Osteocyte (in vitro differentiated cells): Measurements from ENCODE around the gene GNAI2. TPM values are rescaled to one million over a fixed set of nuclear protein-coding genes. Genes with fewer than 3 reads are reported as not detected.
"Not testable (repeated sequence)": the region's sequence is repeated elsewhere in the genome, so short reads cannot be mapped to it uniquely, and the experiment has no call there.

Experiments
- DNase-seq: peaks from one replicate; pipeline ENCODE4 v3.0.0; 2021; ENCODE audit warnings: mixed read lengths; ENCODE audit not compliant: unreplicated experiment; ENCODE audit errors: extremely low spot score
- H3K27ac Mint-ChIP-seq: one replicate; pipeline ENCODE4 v1.8.0; 2021; ENCODE audit warnings: mild to moderate bottlenecking, mixed read lengths; ENCODE audit not compliant: unreplicated experiment
- H3K27me3 Mint-ChIP-seq: one replicate; pipeline ENCODE4 v1.8.0; 2021; ENCODE audit warnings: mixed read lengths; ENCODE audit not compliant: unreplicated experiment
- H3K36me3 Mint-ChIP-seq: one replicate; pipeline ENCODE4 v1.8.0; 2021; ENCODE audit warnings: mixed read lengths; ENCODE audit not compliant: unreplicated experiment
- H3K4me1 Mint-ChIP-seq: one replicate; pipeline ENCODE4 v1.8.0; 2021; ENCODE audit warnings: mixed read lengths; ENCODE audit not compliant: unreplicated experiment
- H3K4me3 Mint-ChIP-seq: one replicate; pipeline ENCODE4 v1.8.0; 2021; ENCODE audit warnings: mild to moderate bottlenecking, moderate library complexity, mixed read lengths; ENCODE audit not compliant: unreplicated experiment
- H3K9me3 Mint-ChIP-seq: one replicate; pipeline ENCODE4 v1.8.0; 2021; ENCODE audit warnings: mixed read lengths; ENCODE audit not compliant: unreplicated experiment
- CTCF ChIP-seq: fragments of 200-600 bp; sonication (generic); IDR thresholded peaks from 2 replicates; pipeline ENCODE4 v1.5.0; 2021; ENCODE audit warnings: antibody characterized with exemption, mild to moderate bottlenecking, moderate library complexity
- total RNA-seq: library from RNA; stranded (reverse); gene quantifications from 2 replicates; pipeline ENCODE4 v1.2.1, GENCODE V29; 2021

Gene GNAI2
- total RNA-seq, 1 donor from 2014 or later: 340 TPM

GRCh38 chr3:50261505-50261904 lies 25.5 kb downstream of the GNAI2 start:
- Mint-ChIP-seq H3K4me1 (peaks cover 58% of the 10 kb centered on the region), H3K27me3 (no peaks in the 10 kb centered on the region), H3K4me3 (no peak overlapping the region), H3K9me3 (no peaks in the 10 kb centered on the region), H3K27ac (peak overlapping the region; percentile 91), H3K36me3 (peaks cover 12% of the 10 kb centered on the region)
- no peak for TF ChIP-seq CTCF
- DNase-seq: no peak

- H3K27ac Mint-ChIP-seq, H3K9me3 Mint-ChIP-seq, H3K27me3 Mint-ChIP-seq, H3K4me3 Mint-ChIP-seq, H3K36me3 Mint-ChIP-seq, DNase-seq: not testable (repeated sequence)
- H3K4me1 Mint-ChIP-seq: peaks cover 65% of the 10 kb centered on the region
These were observed 26.2 kb downstream of the GNAI2 start for GRCh38 chr3:50262200-50262599.

DNA sequence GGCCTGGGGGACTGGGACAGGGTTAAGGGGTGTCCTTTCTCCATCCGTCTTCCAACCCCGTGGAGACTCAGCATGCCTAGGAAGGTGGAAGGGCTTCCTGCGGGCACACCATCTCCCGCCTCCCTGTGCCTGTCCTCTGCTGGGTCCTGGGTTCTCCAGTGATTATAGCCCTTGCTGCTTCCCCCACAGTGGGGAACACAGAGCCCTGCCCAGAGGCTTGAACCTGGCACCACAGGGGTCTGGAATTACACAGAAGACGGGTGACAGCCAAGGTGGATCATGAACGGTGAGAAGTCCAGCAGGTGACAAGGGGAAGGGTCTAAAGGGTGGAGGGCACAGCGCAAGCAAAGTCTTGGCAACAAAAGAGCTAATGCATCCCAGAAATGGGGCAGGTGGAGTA lies 26.8 kb downstream of the GNAI2 start:
- H3K27me3 Mint-ChIP-seq: no peaks in the 10 kb centered on the region
- H3K27ac Mint-ChIP-seq: peak overlapping the region; percentile 89
- TF ChIP-seq CTCF: no peak
- H3K9me3 Mint-ChIP-seq: no peaks in the 10 kb centered on the region
- peaks cover 3% of the 10 kb centered on the region for H3K36me3 Mint-ChIP-seq
- H3K4me1 Mint-ChIP-seq: peaks cover 69% of the 10 kb centered on the region
- H3K4me3 Mint-ChIP-seq: no peak overlapping the region
- no peak for DNase-seq

- Mint-ChIP-seq H3K4me3 (no peak overlapping the region), H3K36me3 (no peaks in the 10 kb centered on the region), H3K27ac (peak overlapping the region; percentile 89), H3K27me3 (no peaks in the 10 kb centered on the region), H3K4me1 (peaks cover 78% of the 10 kb centered on the region), H3K9me3 (no peaks in the 10 kb centered on the region)
- TF ChIP-seq CTCF: no peak
- DNase-seq: no peak
These were observed 27.7 kb downstream of the GNAI2 start for GRCh38 chr3:50263478-50264382.

GRCh38 chr3:50264383-50264963 lies 28.5 kb downstream of the GNAI2 start:
- peaks cover 84% of the 10 kb centered on the region for H3K4me1 Mint-ChIP-seq
- no peaks in the 10 kb centered on the region for H3K9me3 Mint-ChIP-seq
- no peak overlapping the region for H3K4me3 Mint-ChIP-seq
- no peaks in the 10 kb centered on the region for H3K36me3 Mint-ChIP-seq
- peak overlapping the region; percentile 89 for H3K27ac Mint-ChIP-seq
- no peaks in the 10 kb centered on the region for H3K27me3 Mint-ChIP-seq
- TF ChIP-seq CTCF: no peak
- peak; percentile 94 for DNase-seq
